T47D (cell line): ENCODE results near the gene LSS.
"Not testable (repeated sequence)": the region's sequence is repeated elsewhere in the genome, so short reads cannot be mapped to it uniquely, and the experiment has no call there.

Experiments
- DNase-seq, 2 experiments: peaks; one replicate each; pipeline versions ENCODE4 v3.0.0 to v3.0.0-alpha.2; 2011 to 2012; ENCODE audit warnings: low read depth in 1 of 2, low spot score in 1 of 2
- JUND ChIP-seq: IDR thresholded peaks from 2 replicates; pipeline ENCODE4 v1.6.1; 2012; ENCODE audit warnings: low read depth
- in situ Hi-C: cut with HindIII; loops from 2 replicates; pipeline ENCODE4 v1.10.0; 2016; ENCODE audit warnings: low sequenced_read_pairs, low pct_unique_long_range_greater_than_20kb

Gene LSS

DNA sequence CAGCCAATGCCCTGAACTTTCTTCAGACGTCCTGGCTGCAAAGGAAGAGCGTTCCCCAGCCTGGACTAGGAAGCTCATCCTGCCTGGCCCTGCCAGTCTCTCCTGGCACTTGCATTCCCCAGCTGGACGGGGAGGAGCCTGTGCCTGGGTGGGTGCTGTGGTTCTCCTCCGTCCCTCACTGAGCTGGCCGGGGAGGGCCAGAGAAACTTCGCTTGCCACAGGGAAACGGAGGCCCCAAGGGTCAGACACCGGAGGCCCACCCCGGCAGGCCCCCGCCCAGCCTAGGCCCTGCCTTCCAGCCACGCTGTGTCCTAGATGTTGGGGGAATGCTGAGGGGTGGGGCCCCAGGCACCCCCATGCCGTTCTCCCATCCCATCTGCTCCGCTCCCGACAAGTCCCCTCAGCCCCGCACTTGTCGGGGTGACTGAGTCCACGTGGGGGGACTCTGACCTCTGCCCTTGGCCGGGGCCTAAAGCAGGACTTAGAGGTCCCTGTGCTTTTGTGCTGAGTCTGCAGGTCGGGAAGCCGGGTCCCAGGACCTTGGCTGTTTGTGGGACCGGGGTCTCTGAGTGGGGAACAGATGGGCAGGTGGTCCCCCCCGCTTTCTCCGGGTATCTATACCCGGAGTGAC is 78.0 kb downstream of the LSS start:
- TF ChIP-seq JUND: no peak
- DNase-seq: no peak
- in situ Hi-C loops: no loop called here

DNA sequence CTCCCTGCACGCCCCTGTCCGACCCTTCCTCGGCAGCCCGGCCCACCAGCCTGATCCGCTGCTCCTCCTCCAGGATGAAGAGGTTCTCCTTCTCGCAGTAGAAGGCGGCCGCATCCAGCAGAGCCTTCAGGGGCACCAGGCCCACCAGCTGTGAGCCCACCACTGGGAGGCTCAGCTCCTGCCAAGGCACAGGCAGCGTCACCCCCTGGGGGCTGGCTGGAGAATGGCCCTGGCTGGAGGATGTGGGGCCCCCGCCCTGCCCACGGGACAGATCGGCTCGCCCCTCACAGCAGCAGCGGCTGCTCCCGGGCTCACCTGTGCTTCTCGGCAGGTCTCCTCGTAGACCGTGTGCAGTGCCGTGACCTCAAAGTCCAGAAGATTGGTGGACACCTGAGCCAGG is 78.5 kb downstream of the LSS start:
- in situ Hi-C loops: no loop called here
- DNase-seq: no peak
- no peak for TF ChIP-seq JUND

GRCh38 chr21:46149205-46149901 is 79.2 kb downstream of the LSS start:
- in situ Hi-C loops: no loop called here

DNA sequence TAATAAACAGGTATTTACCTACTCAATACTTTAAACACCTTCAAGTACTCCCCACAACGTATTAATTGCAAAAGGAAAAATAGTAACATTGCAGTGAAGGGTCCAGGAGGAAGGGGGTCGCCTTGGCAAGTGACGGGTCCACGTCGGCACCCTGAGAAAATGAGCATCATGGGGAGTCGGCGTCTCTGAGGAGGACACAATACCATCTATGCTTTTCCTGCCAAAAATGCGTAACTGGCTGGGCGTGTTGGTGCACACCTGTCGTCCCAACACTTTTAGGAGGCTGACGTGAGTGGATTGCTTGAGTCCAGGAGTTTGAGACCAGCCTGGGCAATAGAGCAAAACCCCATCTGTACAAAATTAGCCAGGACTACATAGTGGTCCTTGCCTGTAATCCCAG is 80.5 kb downstream of the LSS start:
- no peak for TF ChIP-seq JUND
- no peak for DNase-seq
- in situ Hi-C loops: no loop called here

More at GRCh38 chr21:46149205-46149901, 79.2 kb downstream of the LSS start:
- DNase-seq: no peak
- TF ChIP-seq JUND: no peak

DNA sequence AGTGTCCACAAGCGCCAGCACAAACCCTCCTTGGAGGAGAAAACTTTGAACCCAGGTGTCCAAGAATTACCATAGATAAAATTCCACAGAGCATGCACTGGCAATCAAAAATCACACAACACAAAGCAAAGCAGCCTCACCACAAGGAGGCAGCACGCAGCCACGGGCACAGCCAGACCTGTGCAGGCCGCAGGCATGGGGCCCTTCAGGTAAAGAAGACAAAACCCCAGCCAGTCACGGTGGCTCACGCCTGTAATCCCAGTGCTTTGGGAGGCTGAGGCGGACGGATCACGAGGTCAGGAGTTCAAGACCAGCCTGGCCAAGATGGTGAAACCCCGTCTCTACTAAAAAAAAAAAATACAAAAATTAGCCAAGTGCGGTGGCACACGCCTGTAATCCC is 81.1 kb downstream of the LSS start:
- in situ Hi-C loops: not testable (repeated sequence)
- peak; percentile 64 to 76 for DNase-seq

DNA sequence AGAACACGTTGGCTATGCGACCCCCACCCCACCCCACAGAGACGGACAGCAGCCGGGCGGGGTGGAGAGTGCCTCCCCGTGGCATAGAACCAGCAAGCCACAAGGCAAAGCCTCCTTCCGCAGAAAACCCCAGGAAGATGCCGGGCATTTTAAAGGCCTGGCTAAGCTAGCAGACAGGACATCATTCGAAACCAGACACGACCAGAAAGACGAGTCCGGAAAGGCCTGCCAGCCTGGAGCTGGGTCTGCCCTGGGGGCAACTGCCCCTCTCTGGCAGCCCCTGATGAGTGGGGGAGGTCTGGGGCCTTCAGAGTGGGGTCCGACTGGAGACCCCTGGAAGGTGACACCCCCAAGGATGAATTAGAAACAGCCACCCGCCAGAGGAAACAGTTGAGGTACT is 81.7 kb downstream of the LSS start:
- peak in 1 of 2 experiments; percentile 50 for DNase-seq
- in situ Hi-C loops: no loop called here
- TF ChIP-seq JUND: no peak

DNA sequence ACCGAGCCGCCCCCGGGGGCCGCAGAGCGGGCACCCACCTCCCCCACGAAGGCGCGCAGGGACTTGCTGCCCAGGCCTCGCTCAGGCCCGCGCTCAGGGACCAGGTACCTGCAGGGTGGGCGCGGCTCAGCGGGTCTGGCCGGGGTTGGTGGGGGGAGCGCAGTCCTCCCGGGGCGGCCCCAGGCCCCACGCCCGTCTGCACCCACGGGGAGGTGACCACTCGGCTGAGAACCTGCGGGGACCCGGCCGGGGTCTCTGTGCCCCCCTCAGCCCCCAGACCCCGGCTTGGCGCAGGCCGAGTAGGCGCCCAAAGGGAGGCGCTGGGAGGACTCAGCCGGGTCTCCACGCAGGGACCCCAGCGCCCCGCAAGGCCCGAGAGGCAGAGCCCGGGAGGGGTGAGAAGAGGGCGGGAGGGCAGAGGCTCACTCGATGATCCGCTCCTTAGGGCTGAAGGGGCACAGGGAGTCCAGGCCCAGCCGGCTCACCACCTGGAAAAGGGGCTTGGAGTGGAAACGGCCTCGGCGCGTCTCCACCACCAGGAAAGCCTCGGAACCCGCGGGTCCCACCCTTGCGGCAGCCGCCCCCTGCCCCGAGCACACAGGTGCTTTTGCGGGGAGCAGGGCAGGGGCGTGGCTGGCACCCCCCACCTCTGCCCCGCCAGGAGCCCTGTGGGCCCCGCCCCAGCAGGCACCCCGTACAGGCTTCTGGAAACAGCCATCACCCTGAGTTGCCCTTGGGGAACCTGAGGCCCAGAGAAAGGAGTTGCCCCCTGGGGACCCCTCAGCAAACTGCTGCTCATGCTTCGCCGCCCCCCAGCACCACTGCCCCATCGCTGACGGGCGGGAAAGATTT is 82.5 kb downstream of the LSS start:
- no peak for DNase-seq
- in situ Hi-C loops: no loop called here
- TF ChIP-seq JUND: no peak

DNA sequence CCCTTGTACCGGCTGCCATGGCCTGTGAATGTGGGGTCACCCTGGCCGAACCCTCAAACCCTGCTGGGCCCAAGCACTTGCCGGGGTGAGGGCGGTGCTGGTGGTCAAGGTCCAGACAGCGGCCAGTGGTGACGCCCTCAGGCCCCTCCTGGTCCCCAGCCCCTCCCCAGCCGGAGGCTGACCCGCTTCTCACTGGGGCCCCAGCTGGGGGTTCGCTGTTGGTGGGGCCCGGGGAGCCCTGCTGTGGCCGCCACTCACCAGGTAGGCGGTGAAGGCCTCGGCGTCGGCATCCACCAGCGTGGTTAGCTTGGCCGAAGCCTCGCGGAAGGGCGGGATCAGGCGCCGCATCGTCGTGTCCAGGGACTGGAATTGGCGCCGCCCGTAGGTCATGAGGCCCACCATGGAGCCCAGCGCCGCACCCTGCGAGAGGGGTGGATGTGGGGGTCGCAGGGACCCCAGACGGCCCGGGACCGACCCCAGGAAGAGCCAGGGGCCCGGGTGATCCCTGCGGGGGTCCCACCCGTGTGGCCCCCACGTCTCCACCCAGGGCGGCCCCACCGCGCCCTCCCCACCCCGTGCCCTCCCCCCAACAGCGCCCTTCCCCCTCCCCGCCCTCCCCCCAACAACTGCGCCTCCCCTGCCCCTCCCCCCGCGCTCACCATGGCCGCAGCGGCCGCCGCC is 83.3 kb downstream of the LSS start:
- no peak for TF ChIP-seq JUND
- in situ Hi-C loops: no loop called here
- DNase-seq: no peak

DNA sequence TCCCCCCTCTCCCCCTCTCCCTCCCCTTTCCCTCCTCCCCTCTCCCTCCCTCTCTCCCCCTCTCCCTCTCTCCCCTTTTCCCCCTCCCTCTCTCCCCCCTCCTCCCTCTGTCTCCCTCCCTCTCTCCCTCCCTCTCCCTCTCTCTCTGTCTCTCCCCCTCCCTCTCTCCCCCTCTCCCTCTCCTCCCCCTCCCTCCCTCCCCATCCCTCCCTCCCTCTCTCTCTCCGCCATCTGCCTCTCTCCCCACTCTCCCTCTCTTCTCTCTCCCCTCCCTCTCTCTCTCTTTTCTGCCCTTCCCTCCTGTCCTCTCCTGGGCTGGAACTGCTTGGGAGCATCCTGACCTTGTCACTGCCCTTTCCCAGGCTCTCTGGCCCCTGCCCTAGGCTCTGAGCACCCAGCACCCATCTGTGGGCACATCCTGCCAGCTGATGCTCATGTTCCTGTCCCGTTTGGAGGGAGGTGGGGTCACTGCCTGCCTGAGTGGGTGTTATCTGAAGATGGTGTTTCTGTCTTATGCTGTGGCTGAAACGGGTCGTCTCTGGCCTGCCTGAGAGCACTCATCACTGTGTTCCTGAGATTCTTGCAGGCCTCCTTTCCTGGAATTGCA is 84.0 kb downstream of the LSS start:
- DNase-seq: peak in 1 of 2 experiments; percentile 18
- in situ Hi-C loops: no loop called here
- no peak for TF ChIP-seq JUND

- TF ChIP-seq JUND: no peak
- no peak for DNase-seq
- in situ Hi-C loops: no loop called here
Observed at GRCh38 chr21:46142582-46143473, 85.7 kb downstream of the LSS start.

DNA sequence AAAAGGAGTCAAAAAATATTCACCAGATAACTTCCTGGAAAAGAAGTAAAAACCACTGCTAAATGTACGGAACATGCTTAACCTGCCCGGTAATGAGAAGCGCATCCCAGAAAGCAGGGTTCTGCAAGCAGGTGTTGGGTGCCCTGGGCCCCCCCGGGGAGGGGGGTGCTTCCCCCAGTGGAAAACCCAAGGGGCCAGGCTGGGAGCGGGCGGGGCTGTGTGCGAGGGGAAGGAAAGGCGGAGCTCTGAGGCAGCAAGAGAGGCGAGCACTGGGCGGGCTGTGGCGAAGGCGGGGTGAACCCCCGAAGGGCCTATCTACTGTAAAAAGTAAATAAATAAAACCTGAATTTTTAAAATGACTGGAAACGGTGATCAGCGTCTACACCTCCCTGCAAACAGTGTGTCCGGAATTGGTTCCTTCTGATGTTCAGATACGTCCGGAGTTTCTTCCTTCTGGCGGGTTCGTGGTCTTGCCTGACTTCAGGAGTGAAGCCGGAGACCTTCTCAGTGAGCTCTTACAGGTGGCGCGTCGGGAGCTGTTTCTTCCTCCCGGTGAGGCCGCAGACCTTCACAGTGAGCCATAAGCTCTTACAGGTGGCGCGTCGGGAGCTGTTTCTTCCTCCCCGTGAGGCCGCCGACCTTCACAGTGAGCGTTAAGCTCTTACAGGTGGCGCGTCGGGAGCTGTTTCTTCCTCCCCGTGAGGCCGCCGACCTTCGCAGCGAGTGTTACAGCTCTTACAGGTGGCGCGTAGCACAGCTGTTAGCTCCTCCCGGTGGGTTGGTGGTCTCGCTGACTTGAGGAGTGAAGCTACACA is 86.6 kb downstream of the LSS start:
- no peak for DNase-seq
- in situ Hi-C loops: no loop called here
- no peak for TF ChIP-seq JUND

DNA sequence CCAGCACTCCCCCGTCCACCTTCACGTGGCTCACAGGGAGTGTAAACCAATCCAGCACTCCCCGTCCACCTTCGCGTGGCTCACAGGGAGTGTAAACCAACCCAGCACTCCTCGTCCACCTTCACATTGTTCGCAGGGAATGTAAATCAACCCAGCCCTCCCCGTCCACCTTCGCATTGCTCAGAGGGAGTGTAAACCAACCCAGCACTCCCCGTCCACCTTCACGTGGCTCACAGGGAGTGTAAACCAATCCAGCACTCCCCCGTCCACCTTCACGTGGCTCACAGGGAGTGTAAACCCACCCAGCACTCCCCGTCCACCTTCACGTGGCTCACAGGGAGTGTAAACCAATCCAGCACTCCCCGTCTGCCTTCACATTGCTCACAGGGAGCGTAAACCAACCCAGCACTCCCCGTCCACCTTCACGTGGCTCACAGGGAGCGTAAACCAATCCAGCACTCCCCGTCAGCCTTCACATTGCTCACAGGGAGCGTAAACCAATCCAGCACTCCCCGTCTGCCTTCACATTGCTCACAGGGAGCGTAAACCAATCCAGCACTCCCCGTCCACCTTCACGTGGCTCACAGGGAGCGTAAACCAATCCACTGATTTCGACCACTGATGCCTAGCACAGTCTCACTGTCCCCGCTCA is 88.1 kb downstream of the LSS start:
- in situ Hi-C loops, DNase-seq: not testable (repeated sequence)
